OCI-LY3 (cell line): Measurements from ENCODE around the gene MSH6.

ENCODE experiments used
- EZH2phosphoT487 ChIP-seq: fragments of 200-600 bp; shearing (Covaris generic); IDR thresholded peaks from 2 replicates; pipeline ENCODE4 v1.6.1; 2018; ENCODE audit warnings: antibody characterized with exemption, mixed run types, low read depth
- TF ChIP-seq, protein P1 (sequence below): fragments of 200-600, 300-600 bp; sonication (generic); IDR thresholded peaks from 2 replicates; pipeline ENCODE4 v1.5.1; 2014; ENCODE audit warnings: antibody characterized with exemption, low read length, low read depth

DNA sequence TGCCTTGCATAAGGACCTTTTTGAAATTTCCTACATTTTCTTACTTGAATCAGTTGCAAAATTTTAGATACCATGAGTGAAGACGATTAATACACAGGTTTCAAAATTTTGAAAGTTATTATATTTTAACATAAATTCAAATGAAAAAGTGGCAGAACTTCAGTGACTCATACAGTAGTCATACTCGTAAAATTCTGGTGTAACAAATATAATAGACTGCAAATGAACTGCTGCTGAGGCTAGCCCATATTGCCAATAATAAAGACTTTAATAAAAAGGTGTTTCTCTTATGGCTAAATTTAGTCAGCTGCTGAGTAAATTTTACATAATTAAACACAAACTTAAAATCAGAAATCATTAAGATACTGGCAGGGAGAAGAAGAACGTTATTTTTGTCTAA, 36.9 kb downstream of the MSH6 start:
- TF ChIP-seq, protein P1, sequence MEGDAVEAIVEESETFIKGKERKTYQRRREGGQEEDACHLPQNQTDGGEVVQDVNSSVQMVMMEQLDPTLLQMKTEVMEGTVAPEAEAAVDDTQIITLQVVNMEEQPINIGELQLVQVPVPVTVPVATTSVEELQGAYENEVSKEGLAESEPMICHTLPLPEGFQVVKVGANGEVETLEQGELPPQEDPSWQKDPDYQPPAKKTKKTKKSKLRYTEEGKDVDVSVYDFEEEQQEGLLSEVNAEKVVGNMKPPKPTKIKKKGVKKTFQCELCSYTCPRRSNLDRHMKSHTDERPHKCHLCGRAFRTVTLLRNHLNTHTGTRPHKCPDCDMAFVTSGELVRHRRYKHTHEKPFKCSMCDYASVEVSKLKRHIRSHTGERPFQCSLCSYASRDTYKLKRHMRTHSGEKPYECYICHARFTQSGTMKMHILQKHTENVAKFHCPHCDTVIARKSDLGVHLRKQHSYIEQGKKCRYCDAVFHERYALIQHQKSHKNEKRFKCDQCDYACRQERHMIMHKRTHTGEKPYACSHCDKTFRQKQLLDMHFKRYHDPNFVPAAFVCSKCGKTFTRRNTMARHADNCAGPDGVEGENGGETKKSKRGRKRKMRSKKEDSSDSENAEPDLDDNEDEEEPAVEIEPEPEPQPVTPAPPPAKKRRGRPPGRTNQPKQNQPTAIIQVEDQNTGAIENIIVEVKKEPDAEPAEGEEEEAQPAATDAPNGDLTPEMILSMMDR, result no peak
- TF ChIP-seq EZH2phosphoT487, result no peak
